ENCODE results near the gene ECHDC3. TPM values are rescaled to one million over a fixed set of nuclear protein-coding genes. Genes with fewer than 3 reads are reported as not detected.

The ECHDC3 gene
- polyA plus RNA-seq, 1 of the 3 experiments (the other 2 are of a cell fraction): 13.5 TPM

- TF ChIP-seq, protein P1, sequence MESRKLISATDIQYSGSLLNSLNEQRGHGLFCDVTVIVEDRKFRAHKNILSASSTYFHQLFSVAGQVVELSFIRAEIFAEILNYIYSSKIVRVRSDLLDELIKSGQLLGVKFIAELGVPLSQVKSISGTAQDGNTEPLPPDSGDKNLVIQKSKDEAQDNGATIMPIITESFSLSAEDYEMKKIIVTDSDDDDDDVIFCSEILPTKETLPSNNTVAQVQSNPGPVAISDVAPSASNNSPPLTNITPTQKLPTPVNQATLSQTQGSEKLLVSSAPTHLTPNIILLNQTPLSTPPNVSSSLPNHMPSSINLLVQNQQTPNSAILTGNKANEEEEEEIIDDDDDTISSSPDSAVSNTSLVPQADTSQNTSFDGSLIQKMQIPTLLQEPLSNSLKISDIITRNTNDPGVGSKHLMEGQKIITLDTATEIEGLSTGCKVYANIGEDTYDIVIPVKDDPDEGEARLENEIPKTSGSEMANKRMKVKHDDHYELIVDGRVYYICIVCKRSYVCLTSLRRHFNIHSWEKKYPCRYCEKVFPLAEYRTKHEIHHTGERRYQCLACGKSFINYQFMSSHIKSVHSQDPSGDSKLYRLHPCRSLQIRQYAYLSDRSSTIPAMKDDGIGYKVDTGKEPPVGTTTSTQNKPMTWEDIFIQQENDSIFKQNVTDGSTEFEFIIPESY (IDR thresholded peaks at IDR 0.05; ENCODE audit: borderline replicate concordance, low read depth): no peak
- no peak for TF ChIP-seq EZH2phosphoT487 (IDR thresholded peaks at IDR 0.05; ENCODE audit: borderline replicate concordance, low read depth)
- no peak for TF ChIP-seq NFIC (IDR thresholded peaks at IDR 0.05; ENCODE audit: borderline replicate concordance)
- no peak for TF ChIP-seq NRF1 (IDR thresholded peaks at IDR 0.05; ENCODE audit: low read depth, low read length)
- TF ChIP-seq GATA2 (CRISPR knock-in tag; IDR thresholded peaks at IDR 0.05): no peak
- no peak for TF ChIP-seq POLR2AphosphoS5 (IDR thresholded peaks at IDR 0.05; ENCODE audit: low read depth, low read length)
Observed at GRCh38 chr10:11719496-11720259, 22.5 kb upstream of the ECHDC3 start (continued).

DNA sequence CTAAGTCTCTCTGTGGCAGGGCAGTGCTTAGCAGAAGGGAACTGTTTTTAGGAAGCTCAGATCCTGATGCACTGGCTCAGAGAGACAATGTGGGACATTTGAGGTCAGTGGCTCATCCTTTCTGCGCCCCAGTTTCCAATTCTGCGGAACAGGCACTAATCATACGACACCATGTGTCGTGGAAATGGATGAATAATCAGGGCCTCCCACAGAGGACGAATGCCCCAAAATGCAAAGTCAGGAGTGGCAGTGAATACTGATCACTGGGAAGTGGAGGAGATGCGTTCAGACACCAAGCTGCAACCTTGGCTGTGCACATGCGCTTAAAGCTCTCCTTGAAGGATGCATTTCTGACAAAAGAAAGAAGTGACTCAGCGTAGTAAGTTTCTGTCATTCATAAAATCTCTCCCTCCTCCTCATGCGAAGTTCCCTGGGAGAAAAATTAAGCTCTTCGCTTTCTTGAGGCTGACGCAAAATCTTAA is 21.9 kb upstream of the ECHDC3 start:
- CTCF ChIA-PET: interaction anchor here (0.7 to 1.9 kb wide), 4 partner anchors 13 to 205 kb away, joined by 3 to 6 read pairs (median 4); no protein-coding TSS in a partner anchor
- H3K27me3 ChIP-seq (ENCODE audit: insufficient read depth): no peaks in the 10 kb centered on the region

More for the DNA sequence above, 21.9 kb upstream of the ECHDC3 start:
- TF ChIP-seq JUND (IDR thresholded peaks at IDR 0.05) (no peak), MXI1 (IDR thresholded peaks at IDR 0.05; ENCODE audit: low read depth, low read length) (no peak), CHD2 (IDR thresholded peaks at IDR 0.05; ENCODE audit: low read length, partially characterized antibody) (no peak), MEF2A (IDR thresholded peaks at IDR 0.05; ENCODE audit: borderline replicate concordance, low read depth) (no peak), RXRA (IDR thresholded peaks at IDR 0.05; ENCODE audit: borderline replicate concordance, low read depth) (no peak), CTCF (IDR thresholded peaks at IDR 0.05) (no peak), FOSL2 (IDR thresholded peaks at IDR 0.05; ENCODE audit: borderline replicate concordance, low read depth) (no peak), TCF12 (IDR thresholded peaks at IDR 0.05) (no peak), SIN3A (IDR thresholded peaks at IDR 0.05; ENCODE audit: borderline replicate concordance, low read depth, low read length) (no peak), RAD21 (IDR thresholded peaks at IDR 0.05; ENCODE audit: low read length) (no peak), FOXJ3 (CRISPR knock-in tag; IDR thresholded peaks at IDR 0.05) (no peak)
- TF ChIP-seq, protein P2, sequence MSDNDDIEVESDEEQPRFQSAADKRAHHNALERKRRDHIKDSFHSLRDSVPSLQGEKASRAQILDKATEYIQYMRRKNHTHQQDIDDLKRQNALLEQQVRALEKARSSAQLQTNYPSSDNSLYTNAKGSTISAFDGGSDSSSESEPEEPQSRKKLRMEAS (IDR thresholded peaks at IDR 0.05; ENCODE audit: low read depth): no peak
- TF ChIP-seq, protein P1 (IDR thresholded peaks at IDR 0.05; ENCODE audit: borderline replicate concordance, low read depth): no peak
- TF ChIP-seq, protein P3, sequence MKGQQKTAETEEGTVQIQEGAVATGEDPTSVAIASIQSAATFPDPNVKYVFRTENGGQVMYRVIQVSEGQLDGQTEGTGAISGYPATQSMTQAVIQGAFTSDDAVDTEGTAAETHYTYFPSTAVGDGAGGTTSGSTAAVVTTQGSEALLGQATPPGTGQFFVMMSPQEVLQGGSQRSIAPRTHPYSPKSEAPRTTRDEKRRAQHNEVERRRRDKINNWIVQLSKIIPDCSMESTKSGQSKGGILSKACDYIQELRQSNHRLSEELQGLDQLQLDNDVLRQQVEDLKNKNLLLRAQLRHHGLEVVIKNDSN (IDR thresholded peaks at IDR 0.05; ENCODE audit: borderline replicate concordance, low read depth): no peak
- no peaks in the 10 kb centered on the region for H4K20me1 ChIP-seq (ENCODE audit: insufficient read depth)
- no peak for DNase-seq
- no peaks in the 10 kb centered on the region for H3K4me1 ChIP-seq (ENCODE audit: control insufficient read depth in 1 of 2, insufficient read depth in 2 of 2, low read depth in 1 of 2, low read length in 1 of 2)
- WGBS (ENCODE audit: low lambda C conversion rate): 84% methylated on average over 11 of the region's 11 CpGs
- H3K9ac ChIP-seq: no peak overlapping the region
- H2AFZ ChIP-seq (ENCODE audit: low read depth): no peak overlapping the region
- no peaks in the 10 kb centered on the region for H3F3A ChIP-seq (replicated peaks; ENCODE audit: insufficient read depth)
- no peaks in the 10 kb centered on the region for H3K36me3 ChIP-seq (replicated peaks in 1 of 2; ENCODE audit: control insufficient read depth in 1 of 2, insufficient read depth in 2 of 2, low read length in 1 of 2)
- no peak overlapping the region for H3K4me2 ChIP-seq
- H3K9me3 ChIP-seq: no peaks in the 10 kb centered on the region
- H3K27ac ChIP-seq (ENCODE audit: low read depth in 2 of 2, low read length in 1 of 2): no peak overlapping the region
- H3K4me3 ChIP-seq (ENCODE audit: low read depth in 2 of 2, low read length in 1 of 2): no peak overlapping the region
- no peaks in the 10 kb centered on the region for H3K79me2 ChIP-seq (ENCODE audit: insufficient read depth)
- POLR2A ChIA-PET: no interaction called here
- no peaks in the 10 kb centered on the region for H3K9me2 ChIP-seq

Data from SK-N-SH (cell line).